ENCODE results near the gene ELOF1. TPM values are rescaled to one million over a fixed set of nuclear protein-coding genes. Genes with fewer than 3 reads are reported as not detected.
A peak's percentile ranks its signal among the peaks of the same experiment; 100 is the strongest.

ELOF1 gene
- total RNA-seq, 1 donor from 2014 or later: 69.8 TPM

- no peak overlapping the region for H3K27ac Mint-ChIP-seq (ENCODE audit: unreplicated experiment)
- H3K4me1 Mint-ChIP-seq: peaks cover 4% of the 10 kb centered on the region
- no peak overlapping the region for H3K4me3 Mint-ChIP-seq
- DNase-seq (ENCODE audit: low read depth, low spot score): no peak
- no peaks in the 10 kb centered on the region for H3K9me3 Mint-ChIP-seq
- no peaks in the 10 kb centered on the region for H3K36me3 Mint-ChIP-seq (ENCODE audit: low read depth)
- no peaks in the 10 kb centered on the region for H3K27me3 Mint-ChIP-seq (ENCODE audit: low read depth)
- TF ChIP-seq CTCF (conservative IDR thresholded peaks at IDR 0.05): no peak
Observed at GRCh38 chr19:11586331-11586730, 27.3 kb upstream of the ELOF1 start.

DNA sequence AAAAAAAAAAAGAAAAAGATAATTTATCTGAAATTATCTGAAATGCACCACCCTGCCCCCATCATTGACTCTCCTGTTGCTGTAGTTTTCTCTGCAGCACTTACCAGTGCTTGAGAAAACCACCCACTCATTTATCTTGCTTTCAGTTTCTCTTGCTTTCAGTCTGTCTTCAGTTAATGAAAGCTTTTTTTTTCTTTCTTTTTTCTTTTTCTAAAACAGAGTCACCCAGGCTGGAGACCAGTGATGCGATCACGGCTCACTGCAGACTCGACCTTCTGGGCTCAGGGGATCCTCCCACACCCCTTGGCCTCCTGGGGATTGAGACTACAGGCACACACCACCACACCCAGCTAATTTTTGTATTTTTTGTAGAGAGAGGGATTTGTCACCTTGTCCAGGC is 22.7 kb upstream of the ELOF1 start:
- Mint-ChIP-seq H3K9me3 (no peaks in the 10 kb centered on the region), H3K27me3 (ENCODE audit: low read depth) (peaks cover 7% of the 10 kb centered on the region), H3K27ac (ENCODE audit: unreplicated experiment) (no peak overlapping the region), H3K4me3 (no peak overlapping the region), H3K4me1 (peaks cover 4% of the 10 kb centered on the region), H3K36me3 (ENCODE audit: low read depth) (no peaks in the 10 kb centered on the region)
- TF ChIP-seq CTCF (conservative IDR thresholded peaks at IDR 0.05): no peak
- DNase-seq (ENCODE audit: low read depth, low spot score): no peak

DNA sequence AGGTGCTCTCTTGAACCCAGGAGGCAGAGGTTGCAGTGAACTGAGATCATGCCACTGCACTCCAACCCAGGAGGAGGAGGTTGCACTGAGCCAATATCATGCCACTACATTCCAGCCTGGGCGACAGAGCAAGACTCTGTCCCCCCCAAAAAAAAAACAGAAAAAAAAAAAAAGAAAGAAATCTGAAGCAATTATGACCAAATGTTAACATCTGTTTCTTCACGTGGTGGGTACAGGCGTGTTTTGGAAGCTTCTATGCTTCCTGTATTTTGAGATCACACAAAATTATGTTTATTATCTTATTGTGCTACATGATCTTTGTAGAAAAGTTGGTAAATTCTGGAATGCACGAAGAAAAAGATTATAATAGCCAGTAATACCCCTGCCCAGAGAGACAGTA is 21.1 kb upstream of the ELOF1 start:
- no peak for TF ChIP-seq CTCF (conservative IDR thresholded peaks at IDR 0.05)
- no peaks in the 10 kb centered on the region for H3K9me3 Mint-ChIP-seq
- no peaks in the 10 kb centered on the region for H3K36me3 Mint-ChIP-seq (ENCODE audit: low read depth)
- no peak overlapping the region for H3K27ac Mint-ChIP-seq (ENCODE audit: unreplicated experiment)
- H3K27me3 Mint-ChIP-seq (ENCODE audit: low read depth): peaks cover 7% of the 10 kb centered on the region
- H3K4me1 Mint-ChIP-seq: peaks cover 4% of the 10 kb centered on the region
- no peak for DNase-seq (ENCODE audit: low read depth, low spot score)
- H3K4me3 Mint-ChIP-seq: no peak overlapping the region

- no peak for TF ChIP-seq CTCF (conservative IDR thresholded peaks at IDR 0.05)
- Mint-ChIP-seq H3K27ac (ENCODE audit: unreplicated experiment) (peak overlapping the region; percentile 35), H3K9me3 (no peaks in the 10 kb centered on the region), H3K4me3 (no peak overlapping the region), H3K4me1 (peaks cover 4% of the 10 kb centered on the region), H3K27me3 (ENCODE audit: low read depth) (peaks cover 7% of the 10 kb centered on the region), H3K36me3 (ENCODE audit: low read depth) (no peaks in the 10 kb centered on the region)
- DNase-seq (ENCODE audit: low read depth, low spot score): no peak
Observed at GRCh38 chr19:11578258-11579142, 19.5 kb upstream of the ELOF1 start.

DNA sequence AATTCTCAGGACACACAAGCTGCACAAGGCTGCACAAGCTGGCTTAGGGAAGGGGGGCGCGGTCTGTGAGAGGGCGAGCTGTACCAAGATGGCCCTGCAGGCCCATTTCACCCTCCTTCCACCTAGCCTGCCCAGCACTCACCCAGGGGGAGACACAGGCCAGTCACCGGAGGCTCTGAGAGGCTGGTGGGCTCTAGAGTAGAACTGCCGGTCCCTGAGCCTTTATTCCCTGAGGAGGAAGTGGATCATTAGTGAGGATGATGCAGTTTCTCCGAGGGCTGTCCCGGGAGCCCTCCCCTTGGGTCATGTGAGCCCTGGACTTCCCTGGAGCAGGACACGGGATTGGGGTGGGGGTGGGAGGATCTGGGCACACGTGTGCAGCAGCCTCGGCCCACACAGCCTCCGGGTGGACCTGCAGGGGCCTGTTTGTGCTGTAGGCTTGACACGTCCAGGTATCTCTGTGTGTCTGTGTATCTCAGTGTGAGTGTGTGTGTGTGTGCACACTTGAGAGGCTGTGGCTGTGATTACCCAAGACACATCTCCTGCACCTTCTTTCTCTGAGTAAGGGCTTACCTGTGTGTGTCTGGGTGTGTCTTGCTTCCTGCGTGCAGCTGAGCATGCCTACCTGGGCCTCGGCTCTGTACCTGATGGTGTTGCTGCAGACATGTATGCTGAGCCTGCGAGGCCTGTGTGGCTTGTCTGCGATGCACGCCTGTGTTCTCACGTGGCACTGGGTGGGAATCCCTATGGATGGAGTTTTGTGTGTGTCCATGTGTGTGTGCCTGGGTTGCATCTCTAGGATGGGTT is 18.6 kb upstream of the ELOF1 start, which contains the start of gene ACP5:
Gene ACP5, minus strand, starts transcription at position 195 of the 807 bp plus-strand sequence. CDS start 328 bp downstream, outside the sequence.
- peaks cover 4% of the 10 kb centered on the region for H3K4me1 Mint-ChIP-seq
- no peak for TF ChIP-seq CTCF (conservative IDR thresholded peaks at IDR 0.05)
- H3K27me3 Mint-ChIP-seq (ENCODE audit: low read depth): peaks cover 7% of the 10 kb centered on the region
- peak within 1 kb of the TSS; percentile 57 for H3K27ac Mint-ChIP-seq (ENCODE audit: unreplicated experiment)
- H3K9me3 Mint-ChIP-seq: no peaks in the 10 kb centered on the region
- no peaks in the 10 kb centered on the region for H3K36me3 Mint-ChIP-seq (ENCODE audit: low read depth)
- no peak for DNase-seq (ENCODE audit: low read depth, low spot score)
- H3K4me3 Mint-ChIP-seq: no peak within 1 kb of the TSS

Measured in neural crest cell (in vitro differentiated cells).